EL (cell line): Measurements from ENCODE around the gene FXYD5.
A peak's percentile ranks its signal among the peaks of the same experiment; 100 is the strongest.
"Not testable (repeated sequence)": the region's sequence is repeated elsewhere in the genome, so short reads cannot be mapped to it uniquely, and the experiment has no call there.

Source experiments
- DNase-seq: peaks from one replicate; pipeline ENCODE4 v3.0.0-alpha.2; 2016

Gene FXYD5

GRCh38 chr19:35120492-35120891, 34.0 kb upstream of the FXYD5 start:
- DNase-seq, result no peak

GRCh38 chr19:35120898-35121297, 33.6 kb upstream of the FXYD5 start:
- DNase-seq, result no peak

DNA sequence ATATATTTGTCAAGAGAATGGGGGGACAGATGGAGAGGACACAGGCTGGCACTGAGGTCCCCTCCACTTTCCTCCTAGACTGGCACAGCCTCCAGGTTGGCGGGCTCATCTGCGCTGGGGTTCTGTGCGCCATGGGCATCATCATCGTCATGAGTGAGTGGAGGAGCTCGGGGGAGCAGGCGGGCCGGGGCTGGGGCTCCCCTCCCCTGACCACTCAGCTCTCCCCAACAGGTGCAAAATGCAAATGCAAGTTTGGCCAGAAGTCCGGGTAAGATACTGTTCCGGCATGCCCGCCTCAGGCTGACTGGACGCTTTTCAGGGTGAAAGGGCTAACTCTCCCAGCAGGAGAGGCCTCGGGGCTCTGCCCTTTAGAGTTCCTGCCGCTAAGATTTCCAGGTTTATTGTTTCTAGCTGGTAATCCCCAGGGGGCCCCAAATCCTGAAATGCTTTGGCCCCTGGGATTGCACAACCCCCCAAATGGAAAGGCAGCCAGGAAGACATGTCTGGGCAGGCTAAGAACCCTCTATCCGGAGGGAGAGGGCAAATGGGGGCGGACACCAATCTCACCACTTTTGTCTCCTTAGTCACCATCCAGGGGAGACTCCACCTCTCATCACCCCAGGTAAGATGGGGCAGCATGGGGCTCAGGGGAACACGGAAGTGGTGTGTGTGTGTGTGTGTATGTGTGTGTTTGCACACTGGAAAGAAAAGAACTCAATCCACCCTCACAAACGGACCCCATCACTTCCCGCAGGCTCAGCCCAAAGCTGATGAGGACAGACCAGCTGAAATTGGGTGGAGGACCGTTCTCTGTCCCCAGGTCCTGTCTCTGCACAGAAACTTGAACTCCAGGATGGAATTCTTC, 31.6 kb upstream of the FXYD5 start:
- no peak for DNase-seq

DNA sequence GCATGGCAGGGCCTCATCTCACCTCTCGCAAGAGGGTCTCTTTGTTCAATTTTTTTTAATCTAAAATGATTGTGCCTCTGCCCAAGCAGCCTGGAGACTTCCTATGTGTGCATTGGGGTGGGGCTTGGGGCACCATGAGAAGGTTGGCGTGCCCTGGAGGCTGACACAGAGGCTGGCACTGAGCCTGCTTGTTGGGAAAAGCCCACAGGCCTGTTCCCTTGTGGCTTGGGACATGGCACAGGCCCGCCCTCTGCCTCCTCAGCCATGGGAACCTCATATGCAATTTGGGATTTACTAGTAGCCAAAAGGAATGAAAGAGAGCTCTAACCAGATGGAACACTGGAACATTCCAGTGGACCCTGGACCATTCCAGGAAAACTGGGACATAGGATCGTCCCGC, 31.0 kb upstream of the FXYD5 start:
- DNase-seq, result no peak

DNA sequence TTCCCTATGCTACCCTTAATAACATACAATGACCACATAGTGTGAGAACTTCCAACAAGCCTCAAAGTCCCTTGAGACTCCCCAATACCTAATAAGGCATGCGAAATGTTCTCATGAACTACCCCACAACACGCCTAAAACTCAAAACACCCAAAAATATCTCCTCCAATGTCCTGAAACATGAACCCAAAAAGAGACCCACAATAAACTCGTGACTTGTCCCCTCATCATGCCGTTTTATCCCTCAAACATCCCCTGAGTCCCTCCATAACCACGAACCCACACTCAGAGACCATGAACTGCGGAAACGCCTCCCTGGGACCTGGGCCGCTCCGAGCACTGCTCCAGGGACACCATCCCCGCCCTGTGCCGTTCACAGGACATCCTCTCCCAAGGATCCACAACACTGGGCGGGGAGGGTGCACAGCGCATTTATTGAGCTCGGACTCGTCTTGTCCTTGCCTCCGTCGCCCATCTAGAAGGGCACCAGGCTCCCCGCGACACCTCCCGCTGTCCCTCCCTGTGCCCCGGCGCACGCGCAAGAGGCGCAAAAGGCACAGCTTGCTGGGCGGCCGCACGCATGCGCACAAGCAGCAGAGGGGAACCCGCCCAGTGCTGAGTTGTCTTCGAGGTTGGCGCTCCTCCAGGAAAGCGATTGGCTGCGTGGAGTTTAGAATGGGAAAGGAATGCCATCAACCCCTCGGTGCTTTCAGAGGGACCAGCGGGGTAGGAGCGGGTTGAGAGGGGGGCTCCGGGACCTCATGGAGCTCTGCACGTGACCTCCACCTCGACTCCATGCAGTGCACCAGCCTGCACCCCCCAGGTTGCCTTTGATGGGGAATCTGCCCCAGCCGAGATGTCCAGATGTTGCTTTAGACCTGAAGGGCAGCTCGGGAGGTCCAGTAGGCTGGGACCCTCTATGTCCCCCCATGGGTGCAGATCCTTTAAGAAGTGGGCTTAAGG, 30.2 kb upstream of the FXYD5 start:
- DNase-seq, result peak; percentile 93

DNA sequence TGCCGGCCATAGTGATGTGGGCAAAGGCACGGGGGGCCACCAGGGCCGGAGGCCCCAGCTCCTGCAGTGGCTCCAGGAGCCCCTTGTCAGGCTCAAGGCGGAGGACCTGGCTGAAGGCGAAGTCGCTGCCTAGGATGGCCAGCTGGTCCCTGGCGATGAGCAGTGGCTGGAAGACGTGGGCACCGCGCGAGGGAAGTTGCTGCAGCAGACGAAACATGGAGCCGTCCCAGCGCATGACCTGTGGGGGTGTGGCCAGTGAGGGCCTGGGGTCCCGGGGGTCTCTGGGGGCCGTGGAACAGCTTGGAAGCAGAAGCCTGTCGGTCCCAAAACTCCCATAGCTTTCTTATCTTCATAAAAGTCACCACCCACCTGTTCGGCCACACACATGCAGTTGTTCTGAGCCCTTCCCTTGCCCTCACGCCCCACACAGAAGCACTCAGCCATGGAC, 29.2 kb upstream of the FXYD5 start:
- DNase-seq, result no peak

DNA sequence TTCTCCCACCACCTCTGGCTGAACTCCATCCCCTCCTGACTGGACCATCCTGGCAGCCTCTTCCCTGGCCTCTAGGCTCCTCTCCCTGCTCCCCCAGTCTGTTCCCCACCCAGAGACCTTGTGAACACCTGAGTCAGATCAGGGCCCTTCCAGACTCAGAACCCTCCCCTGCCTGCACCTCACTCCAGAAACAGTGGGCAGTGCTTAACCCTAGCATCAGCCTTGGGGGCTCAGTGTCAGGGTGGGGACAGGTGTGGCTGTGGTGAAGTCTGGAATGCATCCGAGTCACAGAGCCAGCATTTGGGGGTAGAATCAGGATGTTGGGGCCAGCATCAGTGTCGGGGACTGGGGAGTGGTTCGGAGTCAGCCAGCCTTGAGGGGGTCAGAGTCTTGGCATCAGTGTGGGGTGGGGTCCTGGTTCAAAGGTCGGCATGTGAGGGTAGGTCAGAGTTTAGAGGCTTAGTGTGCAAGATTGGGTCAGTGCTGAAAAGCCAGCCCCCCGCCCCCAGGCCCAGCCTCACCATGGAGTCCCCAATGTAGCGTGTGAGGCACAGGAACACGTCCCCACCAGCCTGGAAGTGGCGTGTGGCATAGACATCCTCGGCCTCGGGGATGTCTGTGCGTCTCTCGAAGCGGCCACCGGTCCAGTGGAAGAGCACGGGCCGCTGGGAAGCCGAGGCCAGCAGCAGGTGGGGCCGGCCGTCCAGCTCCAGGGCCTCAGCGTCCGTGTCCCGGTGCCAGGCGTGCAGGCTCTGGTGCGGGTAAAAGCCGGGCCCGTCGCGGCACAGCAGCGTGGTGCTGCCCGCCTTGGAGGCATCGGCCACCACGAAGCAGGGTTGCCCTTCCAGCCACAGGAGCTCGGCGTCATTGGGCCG, 28.5 kb upstream of the FXYD5 start:
- DNase-seq, result no peak

GRCh38 chr19:35126624-35126959, 27.9 kb upstream of the FXYD5 start:
- no peak for DNase-seq

DNA sequence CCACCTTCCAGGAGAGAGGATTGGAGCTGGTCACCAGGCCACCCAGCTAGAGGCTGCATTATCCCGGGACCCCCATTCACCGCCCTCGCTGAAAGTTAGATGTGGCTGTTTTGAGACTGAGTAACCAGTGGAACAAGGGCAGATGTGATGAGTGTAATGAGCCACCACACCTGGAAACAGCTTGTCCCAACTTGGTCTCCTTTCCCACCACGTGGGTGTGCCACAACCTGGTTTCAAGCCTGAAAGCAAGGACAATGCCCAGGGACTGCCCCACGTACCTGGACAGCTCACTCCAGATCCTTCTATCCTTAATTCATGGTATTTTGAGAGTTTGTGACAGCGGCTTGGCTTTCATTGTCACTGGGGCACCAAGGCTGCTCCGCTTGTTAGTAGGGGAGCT, 26.7 kb upstream of the FXYD5 start:
- no peak for DNase-seq

- no peak for DNase-seq
These were observed 26.0 kb upstream of the FXYD5 start for GRCh38 chr19:35128398-35129057.

- DNase-seq, result not testable (repeated sequence)
These were observed 24.7 kb upstream of the FXYD5 start for GRCh38 chr19:35129724-35130274.

GRCh38 chr19:35130761-35131720, 23.5 kb upstream of the FXYD5 start:
- DNase-seq, result no peak

GRCh38 chr19:35132254-35132653, 22.3 kb upstream of the FXYD5 start:
- DNase-seq, result no peak

GRCh38 chr19:35133826-35134225, 20.7 kb upstream of the FXYD5 start:
- no peak for DNase-seq

- no peak for DNase-seq
These were observed 19.8 kb upstream of the FXYD5 start, which contains the start of gene LGI4 for GRCh38 chr19:35134601-35135242. Gene LGI4, minus strand, starts transcription at chr19:35135059. Its CDS starts 379 bp downstream, at chr19:35134680.

GRCh38 chr19:35135389-35135909, 19.1 kb upstream of the FXYD5 start:
- peak; percentile 57 for DNase-seq

- DNase-seq, result no peak
These were observed 18.3 kb upstream of the FXYD5 start for GRCh38 chr19:35136231-35136630.

GRCh38 chr19:35136977-35137702, 17.4 kb upstream of the FXYD5 start:
- no peak for DNase-seq

DNA sequence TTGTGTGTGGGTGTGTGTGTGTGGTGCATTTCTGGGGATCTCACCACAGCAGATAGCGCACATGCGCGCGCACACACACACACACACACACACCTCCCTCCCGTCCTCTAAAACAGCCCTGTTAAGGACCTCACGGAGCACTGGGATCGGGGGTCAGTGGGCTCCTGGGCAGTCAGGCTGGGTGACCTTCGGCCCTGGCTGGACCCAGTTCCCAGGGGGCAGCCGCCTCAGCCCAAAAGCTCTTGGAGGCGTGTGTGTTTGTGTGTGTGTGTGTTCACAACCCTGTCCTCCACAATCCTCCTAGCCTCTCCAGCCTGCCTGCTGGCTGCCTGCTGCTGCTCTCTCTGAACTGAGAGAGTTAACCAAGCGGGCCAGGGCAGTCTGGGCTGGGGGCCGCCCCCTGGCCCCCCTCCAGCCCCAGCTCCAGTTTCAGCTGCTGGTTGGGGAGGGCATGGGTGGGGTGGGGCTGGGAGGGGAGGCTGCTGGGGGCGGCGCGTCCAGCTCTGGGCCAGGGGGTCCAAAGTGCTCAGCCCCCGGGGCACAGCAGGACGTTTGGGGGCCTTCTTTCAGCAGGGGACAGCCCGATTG, 16.1 kb upstream of the FXYD5 start, which contains the start of gene FXYD1:
TSS of gene FXYD1 (plus strand) at position 520 of the 588 bp plus-strand sequence. CDS start 1,256 bp downstream, outside the sequence.
- no peak for DNase-seq
